GM12875 (cell line): ENCODE data around the gene THY1.
A peak's percentile ranks its signal among the peaks of the same experiment; 100 is the strongest.
"Not testable (repeated sequence)": the region's sequence is repeated elsewhere in the genome, so short reads cannot be mapped to it uniquely, and the experiment has no call there.

Source experiments
- H3K4me3 ChIP-seq: one replicate; pipeline ENCODE4 v1.5.1; 2011; ENCODE audit warnings: low read depth, low read length, control low read depth
- TF ChIP-seq, protein P1 (sequence below): IDR thresholded peaks from 2 replicates; pipeline ENCODE4 v1.5.1; 2011; ENCODE audit warnings: low read depth, mild to moderate bottlenecking, control low read depth, inconsistent platforms, low read length, moderate library complexity, borderline replicate concordance; ENCODE audit not compliant: insufficient read depth

The THY1 gene

DNA sequence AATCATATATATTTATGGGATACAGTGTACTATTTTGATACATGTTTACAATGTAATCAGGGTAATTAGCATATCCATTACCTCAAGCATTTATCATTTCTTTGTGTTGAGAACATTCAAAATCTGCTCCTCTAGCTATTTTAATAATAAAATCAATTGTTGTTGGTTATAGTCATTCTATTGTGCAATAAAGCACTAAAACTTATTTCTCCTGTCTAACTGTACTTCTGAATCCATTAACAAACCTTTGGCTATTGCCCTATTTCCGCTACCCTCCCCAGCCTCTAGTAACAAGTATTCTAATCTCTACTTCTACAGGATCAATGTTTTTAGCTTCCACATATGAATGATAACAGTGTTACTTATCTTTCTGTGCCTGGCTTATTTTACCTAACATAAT is 26.1 kb downstream of the THY1 start:
- H3K4me3 ChIP-seq = no peak overlapping the region
- TF ChIP-seq, protein P1, sequence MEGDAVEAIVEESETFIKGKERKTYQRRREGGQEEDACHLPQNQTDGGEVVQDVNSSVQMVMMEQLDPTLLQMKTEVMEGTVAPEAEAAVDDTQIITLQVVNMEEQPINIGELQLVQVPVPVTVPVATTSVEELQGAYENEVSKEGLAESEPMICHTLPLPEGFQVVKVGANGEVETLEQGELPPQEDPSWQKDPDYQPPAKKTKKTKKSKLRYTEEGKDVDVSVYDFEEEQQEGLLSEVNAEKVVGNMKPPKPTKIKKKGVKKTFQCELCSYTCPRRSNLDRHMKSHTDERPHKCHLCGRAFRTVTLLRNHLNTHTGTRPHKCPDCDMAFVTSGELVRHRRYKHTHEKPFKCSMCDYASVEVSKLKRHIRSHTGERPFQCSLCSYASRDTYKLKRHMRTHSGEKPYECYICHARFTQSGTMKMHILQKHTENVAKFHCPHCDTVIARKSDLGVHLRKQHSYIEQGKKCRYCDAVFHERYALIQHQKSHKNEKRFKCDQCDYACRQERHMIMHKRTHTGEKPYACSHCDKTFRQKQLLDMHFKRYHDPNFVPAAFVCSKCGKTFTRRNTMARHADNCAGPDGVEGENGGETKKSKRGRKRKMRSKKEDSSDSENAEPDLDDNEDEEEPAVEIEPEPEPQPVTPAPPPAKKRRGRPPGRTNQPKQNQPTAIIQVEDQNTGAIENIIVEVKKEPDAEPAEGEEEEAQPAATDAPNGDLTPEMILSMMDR = no peak

DNA sequence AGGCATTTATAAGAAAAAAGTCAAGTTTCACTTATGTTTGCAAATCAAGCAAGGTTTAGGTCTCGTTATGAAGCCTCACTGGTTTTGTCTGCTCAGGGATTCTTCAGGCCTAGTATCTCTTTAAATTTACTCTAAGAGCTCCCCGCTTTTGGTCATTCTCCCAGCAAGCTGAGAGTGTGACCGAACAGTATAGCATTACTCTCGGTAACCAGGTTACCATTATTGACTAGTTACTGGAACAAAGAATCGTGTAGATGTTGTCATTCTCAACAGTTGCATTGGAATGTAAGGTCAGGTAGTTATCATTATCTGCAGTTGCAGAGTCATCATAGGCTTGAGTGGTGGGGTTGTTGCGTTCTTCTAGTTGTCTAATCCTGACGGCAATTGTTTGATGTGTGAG is 31.7 kb downstream of the THY1 start:
- TF ChIP-seq, protein P1 = no peak
- H3K4me3 ChIP-seq = no peak overlapping the region

DNA sequence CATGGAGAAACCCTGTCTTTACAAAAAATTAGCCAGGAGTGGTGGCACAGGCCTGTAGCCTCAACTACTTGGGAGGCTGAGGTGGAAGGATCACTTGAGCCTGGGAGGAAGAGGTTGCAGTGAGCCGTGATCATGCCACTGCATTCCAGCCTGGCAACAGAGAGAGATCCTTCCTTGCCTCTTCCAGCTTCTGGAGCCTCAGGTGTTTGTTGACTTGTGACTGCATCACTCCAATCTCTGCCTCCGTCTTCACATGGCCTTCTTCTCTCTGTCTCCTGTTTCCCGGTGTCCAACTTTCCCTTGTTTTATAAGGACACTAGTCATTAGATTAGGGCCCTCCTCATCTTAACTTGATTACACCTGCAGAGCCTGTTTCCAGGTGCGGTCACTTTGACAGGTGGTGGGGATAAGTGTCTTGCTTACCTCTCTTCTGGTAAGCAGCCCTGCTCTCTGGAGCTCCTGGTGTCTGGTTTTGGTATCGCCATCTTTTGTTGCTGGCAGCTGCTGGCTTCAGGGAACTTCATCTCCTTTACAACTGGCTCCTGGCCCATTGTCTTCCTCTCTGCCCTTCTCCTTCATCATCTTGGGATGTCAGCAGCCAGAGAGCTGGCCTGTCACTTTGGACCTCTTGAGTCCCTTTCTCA is 33.2 kb downstream of the THY1 start:
- H3K4me3 ChIP-seq = no peak overlapping the region
- TF ChIP-seq, protein P1 = peak; percentile 68

DNA sequence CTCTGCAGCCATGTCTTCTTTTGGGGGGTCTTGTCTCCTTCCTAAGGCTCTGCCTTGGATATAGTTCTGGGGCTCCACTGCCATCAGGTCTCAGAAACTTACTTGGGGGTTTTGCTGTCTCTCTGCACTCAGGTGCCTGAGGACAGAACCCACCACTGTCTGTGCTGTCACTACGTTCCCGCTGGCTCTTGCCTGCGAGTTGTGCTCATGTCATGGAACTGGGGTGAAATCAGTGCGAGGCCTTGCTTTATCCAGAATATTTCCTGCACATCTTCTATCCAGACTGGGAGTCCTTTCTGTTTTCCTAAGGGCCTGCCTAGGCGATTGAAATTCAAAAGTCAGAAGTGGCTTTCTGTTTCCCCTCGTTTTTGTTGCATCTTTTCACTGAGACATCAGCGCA is 34.9 kb downstream of the THY1 start:
- no peak overlapping the region for H3K4me3 ChIP-seq
- TF ChIP-seq, protein P1 = no peak

DNA sequence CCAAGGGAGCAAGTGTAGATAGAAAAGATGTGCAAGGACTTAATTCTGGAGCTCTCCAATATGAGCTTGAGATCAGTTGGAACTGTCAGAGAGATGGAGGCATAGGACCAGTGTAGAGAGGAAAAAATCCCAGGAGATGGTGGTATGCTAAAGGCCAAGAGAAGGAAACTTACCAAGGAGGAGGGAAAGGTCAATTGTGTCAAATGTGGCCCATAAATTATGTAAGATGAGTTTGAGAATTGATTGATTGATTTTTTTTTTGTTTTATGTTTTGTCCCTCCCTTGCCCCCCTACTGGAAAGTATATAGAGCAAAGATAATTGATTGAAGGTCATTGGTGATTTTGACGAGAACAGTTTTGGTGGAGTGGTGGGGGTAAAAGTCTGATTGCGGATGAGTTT is 38.6 kb downstream of the THY1 start:
- TF ChIP-seq, protein P1 = no peak
- no peak overlapping the region for H3K4me3 ChIP-seq

DNA sequence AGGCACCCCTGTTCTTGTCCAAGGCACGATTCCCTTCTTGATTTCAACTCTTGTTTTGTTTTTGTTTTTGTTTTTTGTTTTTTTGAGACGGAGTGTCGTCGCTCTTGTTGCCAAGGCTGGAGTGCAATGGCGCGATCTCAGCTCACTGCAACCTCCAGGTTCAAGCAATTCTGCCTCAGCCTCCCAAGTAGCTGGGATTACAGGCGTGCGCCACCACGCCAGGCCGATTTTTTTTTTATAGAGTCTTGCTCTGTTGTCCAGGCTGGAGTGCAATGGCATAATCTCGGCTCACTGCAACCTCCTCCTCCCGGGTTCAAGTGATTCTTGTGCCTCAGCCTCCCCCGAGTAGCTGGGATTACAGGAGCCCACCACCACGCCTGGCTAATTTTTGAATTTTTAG is 40.5 kb downstream of the THY1 start:
- H3K4me3 ChIP-seq = not testable (repeated sequence)

DNA sequence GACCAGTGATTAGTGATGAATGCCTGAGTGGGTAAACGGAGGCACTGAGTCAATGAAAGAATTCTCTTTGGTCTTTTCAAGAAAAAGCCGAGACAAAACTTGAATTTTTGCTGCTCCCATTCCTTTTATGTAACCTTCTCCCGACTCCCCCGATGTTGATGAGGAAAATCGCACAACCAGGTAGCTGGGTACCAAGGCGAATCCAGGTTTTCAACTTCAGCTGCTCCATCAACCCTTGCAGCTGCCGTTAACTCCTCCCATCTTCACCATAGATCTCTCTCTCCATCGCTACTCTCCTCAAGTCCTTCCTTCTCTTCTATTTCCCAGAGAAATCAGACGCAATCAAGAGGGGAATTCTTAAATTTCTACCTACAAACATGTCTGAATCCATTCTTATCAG is 40.9 kb downstream of the THY1 start:
- H3K4me3 ChIP-seq = peak overlapping the region; percentile 44
- TF ChIP-seq, protein P1 = no peak

GRCh38 chr11:119381181-119381988 is 41.6 kb downstream of the THY1 start, which contains the start of gene USP2:
TSS of gene USP2 (minus strand) at chr11:119381690. CDS start at chr11:119373480, 8,210 bp downstream.
- TF ChIP-seq, protein P1 = peak; percentile 89
- peak within 1 kb of the TSS; percentile 44 for H3K4me3 ChIP-seq
